ENCODE data around the gene SLC18B1. TPM values are rescaled to one million over a fixed set of nuclear protein-coding genes. Genes with fewer than 3 reads are reported as not detected.
A peak's percentile ranks its signal among the peaks of the same experiment; 100 is the strongest.

The SLC18B1 gene
- polyA plus RNA-seq, 1 of the 3 experiments (the other 2 are of a cell fraction), result 1.2 TPM

- TF ChIP-seq MAX (IDR thresholded peaks at IDR 0.05; ENCODE audit: low read depth) (no peak), TEAD4 (IDR thresholded peaks at IDR 0.05; ENCODE audit: borderline replicate concordance, insufficient read depth) (no peak), TAF1 (IDR thresholded peaks at IDR 0.05; ENCODE audit: borderline replicate concordance, low read depth, low read length) (no peak), FOSL2 (IDR thresholded peaks at IDR 0.05; ENCODE audit: borderline replicate concordance, low read depth) (no peak)
- TF ChIP-seq, protein P1, sequence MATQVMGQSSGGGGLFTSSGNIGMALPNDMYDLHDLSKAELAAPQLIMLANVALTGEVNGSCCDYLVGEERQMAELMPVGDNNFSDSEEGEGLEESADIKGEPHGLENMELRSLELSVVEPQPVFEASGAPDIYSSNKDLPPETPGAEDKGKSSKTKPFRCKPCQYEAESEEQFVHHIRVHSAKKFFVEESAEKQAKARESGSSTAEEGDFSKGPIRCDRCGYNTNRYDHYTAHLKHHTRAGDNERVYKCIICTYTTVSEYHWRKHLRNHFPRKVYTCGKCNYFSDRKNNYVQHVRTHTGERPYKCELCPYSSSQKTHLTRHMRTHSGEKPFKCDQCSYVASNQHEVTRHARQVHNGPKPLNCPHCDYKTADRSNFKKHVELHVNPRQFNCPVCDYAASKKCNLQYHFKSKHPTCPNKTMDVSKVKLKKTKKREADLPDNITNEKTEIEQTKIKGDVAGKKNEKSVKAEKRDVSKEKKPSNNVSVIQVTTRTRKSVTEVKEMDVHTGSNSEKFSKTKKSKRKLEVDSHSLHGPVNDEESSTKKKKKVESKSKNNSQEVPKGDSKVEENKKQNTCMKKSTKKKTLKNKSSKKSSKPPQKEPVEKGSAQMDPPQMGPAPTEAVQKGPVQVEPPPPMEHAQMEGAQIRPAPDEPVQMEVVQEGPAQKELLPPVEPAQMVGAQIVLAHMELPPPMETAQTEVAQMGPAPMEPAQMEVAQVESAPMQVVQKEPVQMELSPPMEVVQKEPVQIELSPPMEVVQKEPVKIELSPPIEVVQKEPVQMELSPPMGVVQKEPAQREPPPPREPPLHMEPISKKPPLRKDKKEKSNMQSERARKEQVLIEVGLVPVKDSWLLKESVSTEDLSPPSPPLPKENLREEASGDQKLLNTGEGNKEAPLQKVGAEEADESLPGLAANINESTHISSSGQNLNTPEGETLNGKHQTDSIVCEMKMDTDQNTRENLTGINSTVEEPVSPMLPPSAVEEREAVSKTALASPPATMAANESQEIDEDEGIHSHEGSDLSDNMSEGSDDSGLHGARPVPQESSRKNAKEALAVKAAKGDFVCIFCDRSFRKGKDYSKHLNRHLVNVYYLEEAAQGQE (IDR thresholded peaks at IDR 0.05; ENCODE audit: low read depth, low read length), result no peak
Measured at GRCh38 chr6:132800656-132801055, 2.2 kb upstream of the SLC18B1 start (continued).

DNA sequence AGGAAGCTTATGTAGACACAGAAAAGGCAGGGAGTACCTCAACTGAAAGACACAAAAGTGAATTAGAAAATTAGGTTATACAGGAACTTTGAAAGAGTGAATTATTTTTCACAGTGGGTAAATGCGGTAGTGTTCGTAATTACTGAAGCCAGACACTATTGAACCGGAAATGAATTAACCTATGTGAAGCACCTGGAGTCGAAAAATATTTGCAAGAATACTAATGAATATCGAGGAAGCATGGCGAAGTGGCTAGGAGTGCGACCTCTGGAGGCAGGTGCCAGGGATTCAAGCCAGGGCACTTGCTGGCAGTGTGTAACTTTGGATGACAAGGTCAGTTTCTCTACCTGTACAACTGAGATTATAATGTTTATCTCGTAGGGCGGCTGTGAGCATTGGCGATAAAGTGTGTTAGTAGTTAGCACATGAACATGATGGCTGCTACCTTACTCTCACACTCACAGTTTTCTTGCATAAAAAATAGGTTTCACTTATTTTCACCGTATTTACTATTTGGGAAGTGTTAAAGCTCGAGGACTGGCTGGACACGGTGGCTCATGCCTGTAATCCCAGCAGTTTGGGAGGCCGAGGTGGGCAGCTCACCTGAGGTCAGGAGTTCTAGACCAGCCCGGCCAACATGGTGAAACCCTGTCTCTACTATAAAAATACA, 567 bp upstream of the SLC18B1 start:
- Histone ChIP-seq H3K4me2 (peak overlapping the region; percentile 96), H3K36me3 (replicated peaks in 1 of 2; ENCODE audit: control insufficient read depth in 1 of 2, insufficient read depth in 2 of 2, low read length in 1 of 2) (no peaks in the 10 kb centered on the region), H3K27me3 (ENCODE audit: insufficient read depth) (peaks cover 21% of the 10 kb centered on the region; the same call in 1 of the 2 replicates), H3K9me2 (no peaks in the 10 kb centered on the region), H4K20me1 (ENCODE audit: insufficient read depth) (no peaks in the 10 kb centered on the region), H3K9me3 (no peaks in the 10 kb centered on the region), H3K79me2 (ENCODE audit: insufficient read depth) (no peaks in the 10 kb centered on the region), H3K4me1 (ENCODE audit: control insufficient read depth in 1 of 2, insufficient read depth in 2 of 2, low read depth in 1 of 2, low read length in 1 of 2) (no peaks in the 10 kb centered on the region; a peak in 1 of 4 replicates), H3K27ac (ENCODE audit: low read depth in 2 of 2, low read length in 1 of 2) (no peak overlapping the region), H3F3A (replicated peaks; ENCODE audit: insufficient read depth) (no peaks in the 10 kb centered on the region), H3K4me3 (ENCODE audit: low read depth in 2 of 2, low read length in 1 of 2) (peak overlapping the region; percentile 50 to 68; a peak in 2 of 4 replicates), H3K9ac (no peak overlapping the region), H2AFZ (ENCODE audit: low read depth) (peak overlapping the region; percentile 80)
- POLR2A ChIA-PET, result interaction anchor here (0.6 kb wide), 1 partner anchor 15 kb away, joined by 3 read pairs; no protein-coding TSS in a partner anchor
- CTCF ChIA-PET, result interaction anchor here (0.6 to 2.5 kb wide), 21 partner anchors 9 to 991 kb away, joined by 3 to 19 read pairs (median 5); partner anchors contain the start of genes RPS12 and TAAR9
- WGBS (ENCODE audit: low lambda C conversion rate), result 12% methylated on average over 15 of the region's 15 CpGs
- DNase-seq, result peak; percentile 61
- TF ChIP-seq RAD21 (IDR thresholded peaks at IDR 0.05; ENCODE audit: low read length) (peak; percentile 55), CTCF (IDR thresholded peaks at IDR 0.05) (peak; percentile 87), SMC3 (IDR thresholded peaks at IDR 0.05; ENCODE audit: low read depth, low read length) (peak; percentile 73), MAX (IDR thresholded peaks at IDR 0.05; ENCODE audit: low read depth) (peak; percentile 55; the same call in 1 of the 2 replicates), MXI1 (IDR thresholded peaks at IDR 0.05; ENCODE audit: low read depth, low read length) (no peak)

All from SK-N-SH (cell line).